ENCODE data around the gene RNPS1.

Gene RNPS1

GRCh38 chr16:2210386-2211365 lies 57.2 kb downstream of the RNPS1 start, which contains the start of gene BRICD5:
BRICD5 (minus strand) TSS chr16:2210863; CDS start chr16:2210833, 30 bp downstream.
- CTCF ChIA-PET: no interaction called here
- POLR2A ChIA-PET: interaction anchor here (0.5 to 2.5 kb wide), 5 partner anchors 41 to 154 kb away, joined by 3 to 12 read pairs (median 3); partner anchors contain the start of genes ECI1 and TRAF7
- no peak for DNase-seq (ENCODE audit: extremely low spot score)
- TF ChIP-seq FOXM1 (IDR thresholded peaks at IDR 0.05; ENCODE audit: borderline replicate concordance) (no peak), SP1 (IDR thresholded peaks at IDR 0.05) (no peak), BHLHE40 (IDR thresholded peaks at IDR 0.05; ENCODE audit: borderline replicate concordance) (no peak), FOXA1 (IDR thresholded peaks at IDR 0.05) (no peak), SUZ12 (IDR thresholded peaks at IDR 0.05) (no peak), PKNOX1 (IDR thresholded peaks at IDR 0.05) (no peak), FOXK2 (IDR thresholded peaks at IDR 0.05) (no peak), TARDBP (IDR thresholded peaks at IDR 0.05) (no peak), L3MBTL2 (conservative IDR thresholded peaks at IDR 0.05) (no peak), ARNT (IDR thresholded peaks at IDR 0.05) (no peak), LEF1 (IDR thresholded peaks at IDR 0.05; ENCODE audit: borderline replicate concordance) (no peak), ELF4 (IDR thresholded peaks at IDR 0.05) (no peak), ZNF384 (IDR thresholded peaks at IDR 0.05) (no peak), CTBP1 (IDR thresholded peaks at IDR 0.05; ENCODE audit: borderline replicate concordance) (no peak)

DNA sequence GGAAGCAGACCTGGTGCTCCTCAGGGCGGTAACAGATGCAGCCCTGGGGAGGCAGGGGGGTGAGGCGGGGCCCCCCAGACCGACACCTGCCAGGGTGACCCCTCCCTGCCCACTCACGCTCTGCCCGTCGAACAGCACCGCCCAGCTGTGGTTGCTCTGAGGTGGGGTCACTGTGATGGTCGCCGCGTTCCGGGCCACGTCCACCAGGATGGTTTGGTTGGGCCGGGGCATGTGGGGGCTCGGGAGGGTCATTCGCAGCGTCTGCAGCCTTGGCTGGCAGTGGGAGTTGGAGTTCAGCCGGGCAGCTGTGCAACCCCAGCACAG lies 58.0 kb downstream of the RNPS1 start:
- POLR2A ChIA-PET: interaction anchor here (1.1 to 2.0 kb wide), 2 partner anchors 12 to 55 kb away, joined by 3 to 8 read pairs; partner anchors contain the start of gene TRAF7
- CTCF ChIA-PET: no interaction called here

GRCh38 chr16:2209258-2210008 lies 58.5 kb downstream of the RNPS1 start:
- TF ChIP-seq NFRKB (IDR thresholded peaks at IDR 0.05) (no peak), FOXM1 (IDR thresholded peaks at IDR 0.05; ENCODE audit: borderline replicate concordance) (no peak), TARDBP (IDR thresholded peaks at IDR 0.05) (no peak), CTBP1 (IDR thresholded peaks at IDR 0.05; ENCODE audit: borderline replicate concordance) (no peak), SUZ12 (IDR thresholded peaks at IDR 0.05) (no peak), FOXK2 (IDR thresholded peaks at IDR 0.05) (no peak), PKNOX1 (IDR thresholded peaks at IDR 0.05) (no peak), LEF1 (IDR thresholded peaks at IDR 0.05; ENCODE audit: borderline replicate concordance) (no peak), ELF4 (IDR thresholded peaks at IDR 0.05) (no peak), HDGF (IDR thresholded peaks at IDR 0.05; ENCODE audit: borderline replicate concordance) (no peak), BHLHE40 (IDR thresholded peaks at IDR 0.05; ENCODE audit: borderline replicate concordance) (no peak), SP1 (IDR thresholded peaks at IDR 0.05) (no peak), ZNF384 (IDR thresholded peaks at IDR 0.05) (no peak), FOXA1 (IDR thresholded peaks at IDR 0.05) (no peak), L3MBTL2 (conservative IDR thresholded peaks at IDR 0.05) (no peak), ARNT (IDR thresholded peaks at IDR 0.05) (no peak)
- ChIA-PET CTCF (no interaction called here), POLR2A (interaction anchor here (1.0 to 2.0 kb wide), 4 partner anchors 9 to 55 kb away, joined by 3 to 8 read pairs (median 4); partner anchors contain the start of genes ECI1 and TRAF7)
- DNase-seq (ENCODE audit: extremely low spot score): no peak

More for the DNA sequence above, 58.0 kb downstream of the RNPS1 start:
- no peak for DNase-seq (ENCODE audit: extremely low spot score)
- TF ChIP-seq FOXM1 (IDR thresholded peaks at IDR 0.05; ENCODE audit: borderline replicate concordance) (no peak), TARDBP (IDR thresholded peaks at IDR 0.05) (no peak), FOXK2 (IDR thresholded peaks at IDR 0.05) (no peak)

DNA sequence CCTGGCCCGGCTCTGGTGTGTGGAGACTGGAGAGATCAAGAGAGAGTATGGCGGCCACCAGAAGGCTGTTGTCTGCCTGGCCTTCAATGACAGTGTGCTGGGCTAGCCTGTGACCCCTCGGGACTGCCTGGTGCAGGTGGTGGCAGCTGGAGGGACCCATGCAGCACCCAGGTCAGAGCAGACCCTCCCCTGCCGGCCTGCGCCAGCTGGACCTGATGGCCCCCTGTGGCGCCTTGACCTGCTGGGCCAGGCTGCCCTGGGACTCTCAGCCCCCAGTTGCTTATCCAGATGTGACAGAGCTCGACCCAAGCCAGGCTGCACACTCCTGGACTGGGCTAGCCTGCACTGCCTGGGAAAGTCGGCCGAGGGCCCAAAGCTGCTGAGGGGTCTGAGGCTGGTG lies 59.2 kb downstream of the RNPS1 start:
- ChIA-PET CTCF (no interaction called here), POLR2A (interaction anchor here (1.0 to 2.0 kb wide), 3 partner anchors 10 to 54 kb away, joined by 3 to 8 read pairs (median 4); partner anchors contain the start of genes ECI1 and TRAF7)
- TF ChIP-seq TARDBP (IDR thresholded peaks at IDR 0.05): no peak
- no peak for TF ChIP-seq L3MBTL2 (conservative IDR thresholded peaks at IDR 0.05)
- no peak for TF ChIP-seq FOXA1 (IDR thresholded peaks at IDR 0.05)
- TF ChIP-seq ZNF384 (IDR thresholded peaks at IDR 0.05): no peak
- no peak for TF ChIP-seq SP1 (IDR thresholded peaks at IDR 0.05)
- no peak for TF ChIP-seq PKNOX1 (IDR thresholded peaks at IDR 0.05)
- TF ChIP-seq LEF1 (IDR thresholded peaks at IDR 0.05; ENCODE audit: borderline replicate concordance): no peak
- no peak for TF ChIP-seq HDGF (IDR thresholded peaks at IDR 0.05; ENCODE audit: borderline replicate concordance)
- no peak for DNase-seq (ENCODE audit: extremely low spot score)

DNA sequence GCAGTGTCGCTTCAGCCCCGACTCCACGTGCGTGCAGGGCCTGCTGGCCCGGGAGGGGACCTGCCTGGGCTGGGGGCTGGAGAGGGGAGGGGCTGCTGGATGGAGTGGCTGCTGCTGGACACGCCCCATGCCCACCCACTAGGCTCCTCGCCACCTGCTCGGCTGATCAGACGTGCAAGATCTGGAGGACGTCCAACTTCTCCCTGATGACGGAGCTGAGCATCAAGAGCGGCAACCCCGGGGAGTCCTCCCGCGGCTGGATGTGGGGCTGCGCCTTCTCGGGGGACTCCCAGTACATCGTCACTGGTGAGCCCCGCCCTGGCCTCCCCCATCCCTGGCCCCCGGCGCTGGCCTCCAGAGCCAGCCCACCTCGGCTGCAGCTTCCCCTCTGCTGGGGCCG lies 59.6 kb downstream of the RNPS1 start:
- ChIA-PET POLR2A (interaction anchor here (1.0 to 2.0 kb wide), 3 partner anchors 10 to 53 kb away, joined by 3 to 8 read pairs (median 4); partner anchors contain the start of genes ECI1 and TRAF7), CTCF (no interaction called here)
- TF ChIP-seq FOXM1 (IDR thresholded peaks at IDR 0.05; ENCODE audit: borderline replicate concordance) (no peak), FOXA1 (IDR thresholded peaks at IDR 0.05) (no peak), NFRKB (IDR thresholded peaks at IDR 0.05) (no peak), PKNOX1 (IDR thresholded peaks at IDR 0.05) (no peak), ARNT (IDR thresholded peaks at IDR 0.05) (no peak), FOXK2 (IDR thresholded peaks at IDR 0.05) (no peak), LEF1 (IDR thresholded peaks at IDR 0.05; ENCODE audit: borderline replicate concordance) (no peak), BHLHE40 (IDR thresholded peaks at IDR 0.05; ENCODE audit: borderline replicate concordance) (no peak), L3MBTL2 (conservative IDR thresholded peaks at IDR 0.05) (no peak), CTBP1 (IDR thresholded peaks at IDR 0.05; ENCODE audit: borderline replicate concordance) (no peak), ELF4 (IDR thresholded peaks at IDR 0.05) (no peak), HDGF (IDR thresholded peaks at IDR 0.05; ENCODE audit: borderline replicate concordance) (no peak), SUZ12 (IDR thresholded peaks at IDR 0.05) (no peak), SP1 (IDR thresholded peaks at IDR 0.05) (no peak), ZNF384 (IDR thresholded peaks at IDR 0.05) (no peak), TARDBP (IDR thresholded peaks at IDR 0.05) (no peak)
- no peak for DNase-seq (ENCODE audit: extremely low spot score)

Measured in HEK293T (cell line).